Hepatocyte (in vitro differentiated cells): Measurements from ENCODE around the gene DENND6A. TPM values are rescaled to one million over a fixed set of nuclear protein-coding genes. Genes with fewer than 3 reads are reported as not detected.

ENCODE experiments used
- DNase-seq: peaks from one replicate; pipeline ENCODE4 v3.0.0-alpha.2; 2016; ENCODE audit warnings: low spot score
- H2AFZ ChIP-seq: fragments of 200-600 bp; sonication (generic); 2 replicates; pipeline ENCODE4 v1.6.0; 2016; ENCODE audit warnings: antibody characterized with exemption, mild to moderate bottlenecking
- H3K27ac ChIP-seq: fragments of 200-600 bp; sonication (generic); 2 replicates; pipeline ENCODE4 v1.5.1; 2016; ENCODE audit warnings: mild to moderate bottlenecking
- H3K27me3 ChIP-seq: fragments of 200-600 bp; sonication (generic); 2 replicates; pipeline ENCODE4 v1.6.1; 2016
- H3K36me3 ChIP-seq: fragments of 200-600 bp; sonication (generic); replicated peaks from 2 replicates; pipeline ENCODE4 v1.5.1; 2016; ENCODE audit warnings: low read depth; ENCODE audit not compliant: insufficient read depth
- H3K4me1 ChIP-seq: fragments of 200-600 bp; sonication (generic); 2 replicates; pipeline ENCODE4 v1.5.1; 2016; ENCODE audit warnings: mild to moderate bottlenecking, moderate library complexity; ENCODE audit not compliant: insufficient read depth
- H3K4me2 ChIP-seq: fragments of 200-600 bp; sonication (generic); 2 replicates; pipeline ENCODE4 v1.6.0; 2016
- H3K4me3 ChIP-seq: fragments of 200-600 bp; sonication (generic); 2 replicates; pipeline ENCODE4 v1.5.1; 2016; ENCODE audit warnings: mild to moderate bottlenecking
- H3K79me2 ChIP-seq: fragments of 200-600 bp; sonication (generic); 2 replicates; pipeline ENCODE4 v1.6.0; 2017; ENCODE audit warnings: mild to moderate bottlenecking
- H3K9me2 ChIP-seq: fragments of 200-600 bp; sonication (generic); replicated peaks from 2 replicates; pipeline ENCODE4 v1.6.0; 2017; ENCODE audit warnings: mild to moderate bottlenecking; ENCODE audit not compliant: insufficient read depth
- H3K9me3 ChIP-seq: fragments of 200-600 bp; sonication (generic); 2 replicates; pipeline ENCODE4 v1.5.1; 2016; ENCODE audit warnings: low read depth, mild to moderate bottlenecking
- H4K20me1 ChIP-seq: fragments of 200-600 bp; sonication (generic); 2 replicates; pipeline ENCODE4 v1.6.0; 2016; ENCODE audit warnings: mild to moderate bottlenecking; ENCODE audit not compliant: insufficient read depth, poor library complexity, severe bottlenecking
- CTCF ChIP-seq: fragments of 200-600 bp; sonication (generic); IDR thresholded peaks from 2 replicates; pipeline ENCODE4 v1.5.1; 2016; ENCODE audit warnings: antibody characterized with exemption, mild to moderate bottlenecking; ENCODE audit not compliant: poor library complexity
- EZH2 ChIP-seq: fragments of 200-600 bp; sonication (generic); IDR thresholded peaks from 2 replicates; pipeline ENCODE4 v1.6.1; 2016; ENCODE audit warnings: antibody characterized with exemption, mild to moderate bottlenecking, borderline replicate concordance
- EZH2phosphoT487 ChIP-seq: fragments of 200-600 bp; sonication (generic); IDR thresholded peaks from one replicate; pipeline ENCODE4 v1.6.1; 2018; ENCODE audit warnings: antibody characterized with exemption, mild to moderate bottlenecking, low read depth, moderate library complexity; ENCODE audit not compliant: unreplicated experiment, severe bottlenecking
- WGBS: methylation state at CpG from one replicate; pipeline ENCODE4 v1.1.6; 2016; ENCODE audit warnings: low lambda C conversion rate; ENCODE audit errors: missing lambda C conversion rate; 5-methylcytosine and 5-hydroxymethylcytosine counted together
- polyA plus RNA-seq: library from polyadenylated mRNA; unstranded; fragments of >200 nt; fragmentation: Nextera tagmentation; extraction: Ambion mirVana; gene quantifications from 2 replicates; pipeline ENCODE4 v1.2.1, GENCODE V29; 2016
- small RNA-seq: library from RNA; depleted of rRNA; stranded (forward); fragments of <200 nt; gene quantifications from one replicate; pipeline ENCODE3, GENCODE V24; 2014
- total RNA-seq: library from RNA; depleted of rRNA; stranded (reverse); fragments of >200 nt; gene quantifications from 2 replicates; pipeline ENCODE4 v1.2.3, GENCODE V29; 2014

The DENND6A gene
- total and polyA plus RNA-seq, 2 experiments from 2014 or later, result 6.3 to 19.3 TPM

- H3K4me1 ChIP-seq, result peaks cover 39% of the 10 kb centered on the region
Measured at GRCh38 chr3:57582474-57583168, 110.3 kb downstream of the DENND6A start.

GRCh38 chr3:57577801-57578200, 115.1 kb downstream of the DENND6A start:
- DNase-seq, result peak; percentile 48
- H3K36me3 ChIP-seq, result no peaks in the 10 kb centered on the region

More at GRCh38 chr3:57582474-57583168, 110.3 kb downstream of the DENND6A start:
- Histone ChIP-seq H2AFZ (no peak overlapping the region), H3K36me3 (no peaks in the 10 kb centered on the region), H4K20me1 (peaks cover 89% of the 10 kb centered on the region), H3K27ac (peak overlapping the region; percentile 56), H3K4me3 (no peak overlapping the region), H3K9me2 (no peaks in the 10 kb centered on the region), H3K9me3 (no peaks in the 10 kb centered on the region), H3K4me2 (peak overlapping the region; percentile 2), H3K79me2 (peaks cover 100% of the 10 kb centered on the region), H3K27me3 (no peaks in the 10 kb centered on the region)
- no peak for TF ChIP-seq EZH2phosphoT487
- TF ChIP-seq EZH2, result no peak
- peak; percentile 7 for TF ChIP-seq CTCF
- 82% methylated on average over 7 of the region's 7 CpGs for WGBS
- DNase-seq, result peak; percentile 16

GRCh38 chr3:57575966-57576626, 116.8 kb downstream of the DENND6A start:
- H4K20me1 ChIP-seq, result peaks cover 53% of the 10 kb centered on the region
- H2AFZ ChIP-seq, result no peak overlapping the region

More at GRCh38 chr3:57577801-57578200, 115.1 kb downstream of the DENND6A start:
- peaks cover 70% of the 10 kb centered on the region for H4K20me1 ChIP-seq
- no peak overlapping the region for H3K4me2 ChIP-seq
- no peak overlapping the region for H2AFZ ChIP-seq
- H3K27me3 ChIP-seq, result no peaks in the 10 kb centered on the region
- peak overlapping the region; percentile 68 for H3K27ac ChIP-seq
- peaks cover 14% of the 10 kb centered on the region for H3K4me1 ChIP-seq
- no peak overlapping the region for H3K4me3 ChIP-seq
- H3K79me2 ChIP-seq, result peaks cover 85% of the 10 kb centered on the region
- H3K9me2 ChIP-seq, result no peaks in the 10 kb centered on the region
- WGBS, result 71% methylated on average over 9 of the region's 9 CpGs
- TF ChIP-seq CTCF (no peak), EZH2phosphoT487 (no peak), EZH2 (no peak)
- no peaks in the 10 kb centered on the region for H3K9me3 ChIP-seq

More at GRCh38 chr3:57575966-57576626, 116.8 kb downstream of the DENND6A start:
- Histone ChIP-seq H3K4me3 (no peak overlapping the region), H3K27me3 (no peaks in the 10 kb centered on the region), H3K36me3 (no peaks in the 10 kb centered on the region), H3K9me2 (no peaks in the 10 kb centered on the region), H3K27ac (no peak overlapping the region), H3K4me2 (no peak overlapping the region), H3K4me1 (peaks cover 10% of the 10 kb centered on the region), H3K9me3 (no peaks in the 10 kb centered on the region), H3K79me2 (peaks cover 79% of the 10 kb centered on the region)
- no peak for DNase-seq
- TF ChIP-seq EZH2phosphoT487 (no peak), EZH2 (no peak), CTCF (no peak)
- 81% methylated on average over 3 of the region's 3 CpGs for WGBS

Small RNA genes within 50 kb of the gene (small RNA-seq; reads per million reads assigned to genes)
- gene RNU6ATAC26P, result not detected

Other genes starting within 250 kb of the DENND6A start
- gene DNAH12, start 148.7 kb downstream of the DENND6A start, total RNA-seq, result 1.1 and 1.5 TPM in 2 replicates
- gene DNAH12, start 148.7 kb downstream of the DENND6A start, polyA plus RNA-seq, result 0.06 and 0.60 TPM in 2 replicates
- gene PDE12, start 136.8 kb downstream of the DENND6A start, total RNA-seq, result 15.9 and 17.2 TPM in 2 replicates
- gene PDE12, start 136.8 kb downstream of the DENND6A start, polyA plus RNA-seq, result 8.4 and 12.7 TPM in 2 replicates
- 363 and 386 TPM in 2 replicates for gene ARF4, start 95.7 kb downstream of the DENND6A start, total RNA-seq
- gene ARF4, start 95.7 kb downstream of the DENND6A start, polyA plus RNA-seq, result 449 and 466 TPM in 2 replicates
- 44.5 and 46.0 TPM in 2 replicates for gene SLMAP, start 63.2 kb upstream of the DENND6A start, total RNA-seq
- 22.8 and 27.6 TPM in 2 replicates for gene SLMAP, start 63.2 kb upstream of the DENND6A start, polyA plus RNA-seq